ENCODE data around the gene NEAT1.

NEAT1 gene

DNA sequence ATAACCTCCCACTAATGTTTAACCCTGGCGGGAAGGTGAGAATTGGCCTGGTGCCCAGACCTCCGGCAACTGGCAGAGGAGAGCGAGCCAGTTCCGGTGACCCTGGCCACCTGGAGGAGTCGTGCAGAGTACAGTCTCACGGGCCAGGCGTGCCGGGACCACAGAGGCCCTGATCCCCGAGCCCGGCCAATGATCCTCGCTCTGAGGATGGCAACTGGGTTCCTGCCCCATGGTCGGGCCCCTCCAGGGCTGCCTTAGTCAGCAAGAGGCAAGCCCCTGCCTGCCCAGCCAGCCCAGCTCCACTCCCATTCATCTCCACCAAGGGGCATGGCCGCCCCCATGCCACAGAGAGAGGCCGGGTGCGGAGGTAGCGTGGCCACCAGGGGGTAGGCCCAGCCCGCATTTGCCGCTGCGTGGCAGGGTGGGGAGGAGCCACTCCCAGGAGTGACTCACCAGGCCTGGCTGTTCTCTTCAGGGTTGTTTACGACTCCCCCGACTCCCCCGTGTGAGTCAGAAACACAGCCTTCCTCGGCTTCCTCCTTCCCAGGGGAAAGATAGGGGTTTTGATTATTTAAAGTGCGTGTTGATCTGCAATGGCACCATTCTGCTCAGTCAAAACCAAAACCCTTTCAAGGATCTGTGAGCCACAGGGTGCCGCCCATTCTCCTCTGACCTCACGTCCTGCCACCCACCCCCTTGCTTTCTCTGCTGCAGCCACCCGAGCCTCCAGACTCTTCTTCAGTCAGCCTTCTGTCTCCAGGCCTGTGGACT, 40.4 kb upstream of the NEAT1 start, which contains the start of gene SLC25A45:
Gene SLC25A45 (minus strand): TSS at position 614 of the 771 bp plus-strand sequence. CDS start 695 bp downstream, outside the sequence.
- H3K4me1 Mint-ChIP-seq (ENCODE audit: low read depth): peaks cover 78% of the 10 kb centered on the region
- H3K36me3 Mint-ChIP-seq (ENCODE audit: low read depth): peaks cover 21% of the 10 kb centered on the region
- no peaks in the 10 kb centered on the region for H3K9me3 Mint-ChIP-seq
- no peaks in the 10 kb centered on the region for H3K27me3 Mint-ChIP-seq
- peak within 1 kb of the TSS; percentile 98 for H3K27ac Mint-ChIP-seq
- intact Hi-C loops (cut with micrococcal nuclease): loop anchor here (5.0 kb wide), 2 partner anchors 35 to 115 kb away; partner anchors contain the start of gene MALAT1
- peak within 1 kb of the TSS; percentile 82 for H3K4me3 Mint-ChIP-seq

DNA sequence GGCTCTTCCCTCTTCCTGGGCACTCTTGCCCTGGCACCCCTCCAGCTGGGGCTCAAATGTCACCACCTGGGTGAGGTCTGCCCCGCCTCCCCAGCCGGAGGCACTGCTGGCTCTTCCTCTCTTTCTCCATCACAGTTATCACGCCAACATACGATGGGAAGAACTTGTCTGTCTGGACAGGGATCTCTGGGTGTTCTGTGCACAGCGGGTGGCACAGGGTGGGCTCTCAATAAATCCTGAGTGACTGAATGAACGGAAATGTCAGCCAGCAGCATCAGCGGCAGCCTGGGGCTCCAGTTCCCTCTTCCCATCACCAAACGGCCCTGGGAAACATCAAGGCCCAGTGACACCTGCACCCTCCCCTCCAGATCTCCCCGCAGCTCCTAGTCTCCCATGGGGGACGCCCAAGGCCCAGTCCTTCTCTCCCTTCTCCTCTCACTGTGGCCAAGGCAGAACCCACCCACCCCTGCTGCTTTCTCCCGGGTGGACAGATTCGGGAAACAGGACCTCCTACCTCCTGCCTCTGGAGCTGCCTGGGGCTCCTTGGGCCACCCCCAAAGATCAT, 39.7 kb upstream of the NEAT1 start:
- no peaks in the 10 kb centered on the region for H3K9me3 Mint-ChIP-seq
- H3K36me3 Mint-ChIP-seq (ENCODE audit: low read depth): peaks cover 21% of the 10 kb centered on the region
- peaks cover 78% of the 10 kb centered on the region for H3K4me1 Mint-ChIP-seq (ENCODE audit: low read depth)
- intact Hi-C loops (cut with micrococcal nuclease): loop anchor here (5.0 kb wide), 2 partner anchors 34 to 114 kb away; partner anchors contain the start of gene MALAT1
- peak overlapping the region; percentile 82 for H3K4me3 Mint-ChIP-seq
- H3K27me3 Mint-ChIP-seq: no peaks in the 10 kb centered on the region
- H3K27ac Mint-ChIP-seq: peak overlapping the region; percentile 98

DNA sequence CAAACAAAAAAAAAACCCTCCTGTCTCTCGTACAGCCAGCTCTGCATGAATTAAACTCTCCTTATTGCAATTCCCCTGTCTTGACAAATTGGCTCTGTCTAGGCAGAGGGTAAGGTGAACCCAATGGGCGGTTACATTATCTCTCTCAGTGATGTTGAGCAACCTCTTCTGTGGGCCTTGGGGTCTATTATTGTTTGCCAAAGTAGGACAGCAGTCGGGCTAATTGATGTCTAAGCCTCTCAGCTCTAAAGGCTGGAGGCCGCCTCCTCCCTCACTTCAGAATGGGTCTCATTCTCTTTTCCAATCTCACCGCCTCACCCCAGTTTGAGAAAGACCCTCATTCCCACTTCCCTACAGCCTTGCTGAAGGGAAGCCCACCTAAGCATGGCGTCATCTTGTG, 38.8 kb upstream of the NEAT1 start:
- no peaks in the 10 kb centered on the region for H3K27me3 Mint-ChIP-seq
- no peaks in the 10 kb centered on the region for H3K9me3 Mint-ChIP-seq
- H3K4me3 Mint-ChIP-seq: no peak overlapping the region
- intact Hi-C loops (cut with micrococcal nuclease): loop anchor here (5.0 kb wide), 2 partner anchors 34 to 114 kb away; partner anchors contain the start of gene MALAT1
- peaks cover 28% of the 10 kb centered on the region for H3K36me3 Mint-ChIP-seq (ENCODE audit: low read depth)
- peaks cover 78% of the 10 kb centered on the region for H3K4me1 Mint-ChIP-seq (ENCODE audit: low read depth)
- H3K27ac Mint-ChIP-seq: peak overlapping the region; percentile 98

DNA sequence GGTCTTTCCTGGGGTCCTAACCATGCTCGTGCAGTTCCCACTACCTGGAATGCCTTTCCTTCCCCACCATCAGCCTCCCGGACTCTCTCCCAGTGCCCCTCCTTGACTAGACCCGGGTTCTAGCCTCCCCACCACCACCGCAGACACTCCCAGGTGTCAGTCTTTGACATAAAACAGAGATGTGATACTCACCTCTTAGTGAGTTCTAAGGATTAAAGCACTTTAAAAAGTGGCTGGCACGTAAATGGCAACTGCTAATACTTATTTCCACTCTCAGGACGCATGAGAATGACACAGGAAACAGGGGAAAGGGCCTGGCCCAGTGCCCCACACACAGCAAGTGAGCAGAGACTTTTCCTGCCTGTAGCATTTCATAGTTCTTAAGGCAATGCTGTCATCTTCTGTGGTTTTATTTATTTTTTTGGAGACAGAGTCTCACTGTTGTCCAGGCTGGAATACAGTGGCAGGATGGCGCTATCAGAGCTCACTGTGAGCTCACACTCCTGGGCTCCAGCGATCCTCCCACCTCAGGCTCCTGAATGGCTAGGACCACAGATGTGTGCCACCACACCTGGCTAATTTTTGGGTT, 38.2 kb upstream of the NEAT1 start:
- no peaks in the 10 kb centered on the region for H3K27me3 Mint-ChIP-seq
- H3K36me3 Mint-ChIP-seq (ENCODE audit: low read depth): peaks cover 34% of the 10 kb centered on the region
- peaks cover 78% of the 10 kb centered on the region for H3K4me1 Mint-ChIP-seq (ENCODE audit: low read depth)
- no peaks in the 10 kb centered on the region for H3K9me3 Mint-ChIP-seq
- H3K27ac Mint-ChIP-seq: peak overlapping the region; percentile 98
- H3K4me3 Mint-ChIP-seq: no peak overlapping the region
- intact Hi-C loops (cut with micrococcal nuclease): loop anchor here (5.0 kb wide), 2 partner anchors 33 to 113 kb away; partner anchors contain the start of gene MALAT1

DNA sequence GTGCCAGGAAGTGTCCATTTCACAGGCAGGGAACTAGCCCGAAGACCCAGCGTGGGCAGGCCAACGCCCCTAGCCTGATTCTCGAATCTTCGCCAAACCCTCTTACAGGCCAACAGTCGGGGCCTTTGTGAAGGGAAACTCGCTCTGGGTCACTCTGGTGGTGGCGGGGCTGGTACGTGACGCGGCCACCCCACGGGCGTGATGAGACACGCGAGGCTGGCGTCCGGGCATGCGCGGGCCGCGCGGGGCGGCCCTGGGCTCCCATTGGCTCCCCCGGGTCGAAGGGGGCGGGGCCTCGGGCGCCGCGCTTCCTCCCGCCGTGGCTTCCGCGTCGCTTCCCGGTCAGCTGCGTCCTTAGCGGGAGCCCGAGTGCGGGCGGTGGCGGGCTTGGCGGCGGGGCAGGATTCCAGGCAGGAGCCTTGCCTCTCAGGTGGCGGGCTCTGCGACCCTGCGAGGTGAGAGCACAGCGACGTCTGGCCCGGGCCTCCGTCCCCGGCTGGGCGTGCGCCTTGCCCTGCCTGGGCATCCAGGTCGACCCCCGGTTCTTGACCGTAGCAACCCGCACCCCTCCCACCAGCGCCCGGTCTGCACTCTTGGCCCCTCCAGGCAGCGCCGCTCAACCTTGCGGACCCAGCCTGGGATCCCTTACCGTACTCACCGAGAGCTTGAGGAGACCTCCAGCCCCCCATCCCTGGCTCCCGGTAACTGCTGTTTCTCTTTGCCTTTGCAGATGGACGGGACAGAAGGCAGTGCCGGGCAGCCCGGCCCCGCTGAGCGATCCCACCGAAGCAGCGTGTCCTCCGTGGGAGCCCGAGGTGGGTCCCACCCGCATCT, 36.1 kb upstream of the NEAT1 start, which contains the start of gene FRMD8:
Gene FRMD8 (plus strand): TSS at position 331 of the 834 bp plus-strand sequence. CDS start 400 bp downstream, at position 731.
- no peaks in the 10 kb centered on the region for H3K27me3 Mint-ChIP-seq
- peaks cover 42% of the 10 kb centered on the region for H3K36me3 Mint-ChIP-seq (ENCODE audit: low read depth)
- H3K27ac Mint-ChIP-seq: peak within 1 kb of the TSS; percentile 98
- H3K9me3 Mint-ChIP-seq: no peaks in the 10 kb centered on the region
- H3K4me3 Mint-ChIP-seq: peak within 1 kb of the TSS; percentile 94
- intact Hi-C loops (cut with micrococcal nuclease): loop anchor here (1.0 kb wide), 1 partner anchor 8 kb away; no protein-coding TSS in a partner anchor
- H3K4me1 Mint-ChIP-seq (ENCODE audit: low read depth): peaks cover 81% of the 10 kb centered on the region

DNA sequence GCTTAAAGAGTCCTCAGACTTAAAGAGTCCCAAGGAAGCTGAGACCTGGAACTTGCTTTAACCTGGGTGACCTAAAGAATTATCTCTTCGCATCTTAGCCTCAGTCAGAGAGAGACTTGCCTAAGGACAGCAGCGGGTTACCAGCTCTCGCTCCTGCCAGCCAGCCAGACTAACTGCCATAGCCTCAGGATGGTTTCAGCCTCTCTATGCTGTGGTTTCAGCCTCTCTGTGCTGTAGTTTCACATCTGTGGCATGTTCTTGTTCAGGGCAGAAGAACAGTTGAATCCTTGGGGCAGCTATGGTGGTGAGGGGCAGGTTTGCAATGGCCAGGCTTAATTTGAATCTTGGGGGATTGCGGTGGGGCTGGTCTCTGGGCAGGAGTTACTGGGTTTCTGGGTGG, 33.9 kb upstream of the NEAT1 start:
- H3K36me3 Mint-ChIP-seq (ENCODE audit: low read depth): peaks cover 64% of the 10 kb centered on the region
- intact Hi-C loops (cut with micrococcal nuclease): no loop called here

DNA sequence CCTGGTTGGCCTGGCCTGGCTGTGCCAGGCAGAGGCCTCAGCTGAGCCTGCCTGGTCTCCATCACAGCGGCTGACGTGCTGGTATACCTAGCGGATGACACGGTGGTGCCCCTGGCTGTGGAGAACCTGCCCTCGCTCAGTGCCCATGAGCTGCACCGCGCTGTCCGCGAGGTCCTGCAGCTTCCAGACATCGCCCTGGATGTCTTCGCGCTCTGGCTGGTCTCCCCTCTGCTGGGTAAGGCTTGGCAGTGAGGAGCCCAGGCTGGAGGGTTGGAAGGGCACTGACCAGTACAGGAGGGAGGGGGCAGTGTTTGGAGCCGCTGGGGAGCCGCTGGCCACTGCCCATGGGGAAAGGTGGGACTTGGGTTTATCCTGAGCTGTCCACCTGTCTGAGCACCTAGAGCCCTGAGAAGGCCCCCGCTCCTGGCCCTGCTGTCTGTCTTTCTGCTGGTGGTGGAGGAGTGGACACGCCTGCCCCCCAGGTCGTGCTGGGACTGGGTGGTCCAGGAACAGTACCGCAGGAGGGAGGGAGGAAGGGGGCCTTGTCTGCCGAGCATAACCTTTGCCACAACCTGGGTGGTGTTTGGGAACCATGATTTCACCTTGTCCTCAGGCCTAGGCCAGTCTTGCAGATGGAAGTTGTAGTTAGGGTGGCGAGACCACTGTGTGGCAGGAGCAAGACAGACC, 33.2 kb upstream of the NEAT1 start:
- Mint-ChIP-seq H3K4me3 (no peak overlapping the region), H3K27me3 (no peaks in the 10 kb centered on the region), H3K4me1 (ENCODE audit: low read depth) (peaks cover 74% of the 10 kb centered on the region), H3K27ac (peak overlapping the region; percentile 98), H3K36me3 (ENCODE audit: low read depth) (peaks cover 71% of the 10 kb centered on the region), H3K9me3 (no peaks in the 10 kb centered on the region)
- intact Hi-C loops (cut with micrococcal nuclease): no loop called here

More for the DNA sequence above, 33.9 kb upstream of the NEAT1 start:
- no peaks in the 10 kb centered on the region for H3K27me3 Mint-ChIP-seq
- peak overlapping the region; percentile 98 for H3K27ac Mint-ChIP-seq
- H3K4me3 Mint-ChIP-seq: peak overlapping the region; percentile 38
- H3K4me1 Mint-ChIP-seq (ENCODE audit: low read depth): peaks cover 81% of the 10 kb centered on the region
- H3K9me3 Mint-ChIP-seq: no peaks in the 10 kb centered on the region

DNA sequence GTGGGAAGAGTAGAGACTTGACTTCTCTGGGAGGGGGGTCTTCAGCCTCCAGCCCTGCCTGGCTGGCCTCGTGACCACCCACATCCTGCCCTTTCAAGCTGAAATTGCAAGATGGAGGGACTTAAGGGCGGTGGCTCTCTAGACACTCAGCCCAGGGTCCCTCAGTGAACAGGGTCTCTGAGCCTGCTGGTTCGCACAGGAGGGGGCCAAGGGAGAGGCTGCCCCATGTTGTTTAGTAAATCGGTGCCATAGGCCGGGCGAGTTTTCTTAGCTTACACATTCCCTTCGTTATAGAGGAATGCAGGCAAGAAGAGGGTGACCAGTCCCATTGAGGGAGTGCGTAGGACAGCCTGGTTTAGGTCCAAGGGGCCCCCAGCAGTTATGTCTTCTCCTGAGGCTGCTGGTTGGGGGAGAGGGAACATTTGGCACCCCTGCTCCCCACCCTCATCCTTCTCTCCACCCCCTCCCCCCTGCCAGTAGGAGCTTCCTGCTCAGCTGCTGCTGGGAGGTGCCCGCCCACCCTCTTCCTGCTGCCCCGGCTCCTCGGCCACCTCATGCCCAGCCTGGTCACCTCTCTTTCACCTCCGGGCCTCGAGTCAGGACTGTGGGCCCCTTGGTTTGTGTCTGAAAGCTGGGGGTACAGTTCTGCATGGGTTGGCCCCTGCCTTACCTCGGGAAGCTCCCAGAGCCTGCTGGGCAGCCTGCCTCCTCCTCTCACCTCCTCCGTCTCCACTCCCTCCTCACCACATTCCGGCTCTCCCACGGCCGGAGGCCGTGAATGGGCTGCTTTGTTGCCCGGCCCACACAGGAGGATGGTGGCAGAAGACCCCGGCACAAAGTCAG, 32.3 kb upstream of the NEAT1 start:
- Mint-ChIP-seq H3K36me3 (ENCODE audit: low read depth) (peaks cover 80% of the 10 kb centered on the region), H3K27ac (peak overlapping the region; percentile 55), H3K9me3 (no peaks in the 10 kb centered on the region), H3K27me3 (no peaks in the 10 kb centered on the region), H3K4me1 (ENCODE audit: low read depth) (peaks cover 65% of the 10 kb centered on the region), H3K4me3 (peak overlapping the region; percentile 45)
- intact Hi-C loops (cut with micrococcal nuclease): no loop called here

DNA sequence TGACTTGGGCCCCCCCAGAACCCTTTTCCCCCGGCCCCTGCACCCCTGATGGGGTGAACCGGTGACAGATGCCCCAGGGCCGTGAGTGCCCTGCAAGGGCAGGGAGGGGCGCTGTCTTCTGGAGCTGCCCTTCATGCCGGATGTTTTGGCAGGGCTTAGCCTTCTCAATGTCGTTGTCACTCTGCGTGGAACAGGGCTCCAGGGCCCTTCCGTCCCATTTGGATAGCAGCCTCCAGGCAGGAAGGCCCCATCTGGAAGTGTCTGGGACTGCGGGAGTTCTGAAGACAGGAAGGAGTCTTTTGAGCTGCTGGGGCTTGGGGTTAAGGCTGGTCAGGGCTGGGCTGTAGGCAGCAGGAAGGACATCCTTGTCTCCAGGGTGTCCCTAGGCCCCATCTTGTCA, 31.6 kb upstream of the NEAT1 start:
- Mint-ChIP-seq H3K9me3 (no peaks in the 10 kb centered on the region), H3K4me1 (ENCODE audit: low read depth) (peaks cover 60% of the 10 kb centered on the region), H3K36me3 (ENCODE audit: low read depth) (peaks cover 87% of the 10 kb centered on the region), H3K4me3 (no peak overlapping the region), H3K27ac (peak overlapping the region; percentile 47), H3K27me3 (no peaks in the 10 kb centered on the region)
- intact Hi-C loops (cut with micrococcal nuclease): no loop called here

DNA sequence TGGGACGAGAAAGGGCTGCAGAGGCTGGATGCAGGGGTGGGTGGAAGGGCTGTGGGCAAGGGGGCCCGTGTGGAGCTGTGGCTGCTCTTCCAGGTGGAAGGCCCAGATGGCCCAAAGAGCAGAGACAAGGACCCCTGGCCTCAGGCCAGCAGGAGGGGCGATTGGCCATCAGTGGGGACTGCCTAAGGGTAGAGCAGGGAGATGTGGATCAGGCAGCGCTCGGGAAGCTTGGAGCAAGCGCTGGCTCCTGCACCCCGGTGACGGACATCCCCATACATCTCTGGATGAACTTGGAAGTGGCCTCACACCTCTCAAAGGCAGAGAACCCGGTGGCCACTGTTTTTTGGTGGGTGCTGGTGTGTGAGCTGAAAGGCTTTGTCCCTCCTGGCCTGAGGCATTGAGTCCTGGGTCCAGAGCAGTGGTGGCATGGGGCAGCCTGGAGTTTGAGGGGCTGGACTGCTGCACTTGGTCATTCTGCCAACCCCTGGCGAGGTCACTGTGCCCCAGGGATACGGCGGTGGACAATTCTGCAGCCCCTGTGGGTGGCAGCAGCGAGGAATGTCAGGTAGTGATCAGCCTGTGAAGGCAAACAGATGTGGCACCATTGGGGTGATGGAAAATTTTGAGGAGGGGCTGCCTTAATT, 30.3 kb upstream of the NEAT1 start:
- no peak overlapping the region for H3K4me3 Mint-ChIP-seq
- H3K4me1 Mint-ChIP-seq (ENCODE audit: low read depth): peaks cover 52% of the 10 kb centered on the region
- H3K27ac Mint-ChIP-seq: no peak overlapping the region
- no peaks in the 10 kb centered on the region for H3K27me3 Mint-ChIP-seq
- H3K36me3 Mint-ChIP-seq (ENCODE audit: low read depth): peaks cover 92% of the 10 kb centered on the region
- intact Hi-C loops (cut with micrococcal nuclease): no loop called here
- H3K9me3 Mint-ChIP-seq: no peaks in the 10 kb centered on the region

DNA sequence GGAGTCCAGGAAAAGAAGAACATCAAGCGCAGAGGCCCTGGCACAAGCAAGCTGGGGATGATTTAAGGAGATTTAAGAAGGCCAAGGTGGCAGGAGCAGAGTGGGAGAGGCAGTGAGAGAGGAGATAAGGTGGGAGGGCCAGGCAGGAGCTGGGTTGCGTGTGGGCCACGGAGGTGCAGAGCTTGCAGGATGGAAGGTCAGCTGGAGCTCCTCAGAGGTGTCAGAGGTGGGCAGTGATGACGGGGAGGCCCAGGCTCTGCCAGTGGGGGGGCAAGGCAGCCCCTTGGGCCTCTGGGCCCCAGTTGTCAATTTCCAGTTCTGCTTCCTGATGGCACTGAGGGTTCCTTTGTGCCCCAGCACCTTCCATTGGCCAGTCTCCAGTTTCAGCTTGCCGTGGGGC, 29.7 kb upstream of the NEAT1 start:
- H3K4me1 Mint-ChIP-seq (ENCODE audit: low read depth): peaks cover 46% of the 10 kb centered on the region
- H3K36me3 Mint-ChIP-seq (ENCODE audit: low read depth): peaks cover 98% of the 10 kb centered on the region
- H3K4me3 Mint-ChIP-seq: no peak overlapping the region
- no peaks in the 10 kb centered on the region for H3K27me3 Mint-ChIP-seq
- H3K9me3 Mint-ChIP-seq: no peaks in the 10 kb centered on the region
- intact Hi-C loops (cut with micrococcal nuclease): no loop called here
- H3K27ac Mint-ChIP-seq: no peak overlapping the region

DNA sequence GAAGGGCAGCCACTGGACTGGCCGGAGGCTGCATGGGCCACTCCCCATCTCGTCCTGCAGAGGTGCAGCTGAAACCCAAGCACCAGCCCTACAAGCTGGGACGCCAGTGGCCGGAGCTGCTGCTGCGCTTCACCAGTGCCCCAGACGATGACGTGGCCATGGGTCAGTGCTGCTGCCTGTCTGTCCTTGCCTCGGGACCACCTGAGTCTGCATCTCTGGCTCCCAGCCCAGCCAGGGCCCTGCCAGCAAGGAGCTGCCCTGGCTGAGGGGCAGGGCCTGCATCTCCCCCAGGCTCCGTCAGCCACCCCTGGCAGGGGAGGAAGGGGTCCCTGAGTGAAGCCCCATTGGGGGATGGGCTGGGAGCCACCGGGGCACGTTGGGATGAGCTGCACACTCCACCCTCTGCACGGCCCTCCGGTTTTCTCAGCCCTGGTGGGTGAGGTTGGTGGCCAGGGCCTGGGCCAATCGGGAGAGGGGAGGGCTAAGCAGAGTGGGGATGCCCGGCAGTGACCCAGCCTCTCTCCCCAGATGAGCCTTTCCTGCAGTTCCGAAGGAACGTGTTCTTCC, 29.0 kb upstream of the NEAT1 start:
- Mint-ChIP-seq H3K36me3 (ENCODE audit: low read depth) (peaks cover 100% of the 10 kb centered on the region), H3K4me1 (ENCODE audit: low read depth) (peaks cover 39% of the 10 kb centered on the region)
- intact Hi-C loops (cut with micrococcal nuclease): no loop called here

More for the DNA sequence above, 29.0 kb upstream of the NEAT1 start:
- Mint-ChIP-seq H3K4me3 (no peak overlapping the region), H3K9me3 (no peaks in the 10 kb centered on the region), H3K27me3 (no peaks in the 10 kb centered on the region), H3K27ac (no peak overlapping the region)

Data from dendritic cell treated with granulocyte-macrophage colony-stimulating factor and Interleukin-4, amounts not matched to agents 40 ng/mL and 50 ng/mL, for 4 days (primary cell).